ENCODE measurements around the gene COL16A1.

DNA sequence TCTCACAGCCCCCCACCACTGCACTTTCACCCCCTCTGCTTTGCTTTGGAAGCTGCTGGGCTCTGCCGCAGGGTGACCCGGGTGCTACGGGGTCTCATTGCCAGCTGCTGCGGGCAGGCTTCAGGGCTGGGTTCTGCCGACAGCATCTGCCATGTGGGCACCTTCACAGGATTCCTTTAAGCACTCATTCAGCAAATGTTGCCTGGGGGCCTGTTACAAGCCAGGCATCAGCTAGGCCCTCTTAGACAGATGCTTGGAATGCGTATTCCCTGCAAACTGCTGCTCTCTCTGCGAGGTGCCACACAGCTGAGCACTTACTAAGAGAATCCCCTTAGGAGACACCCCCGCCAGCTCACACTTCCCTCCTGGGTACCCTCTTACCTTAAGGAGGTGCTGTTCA is 29.2 kb downstream of the COL16A1 start:
- no peak for TF ChIP-seq CTCF (IDR thresholded peaks at IDR 0.05)
- no peak for TF ChIP-seq POLR2AphosphoS5 (IDR thresholded peaks at IDR 0.05; ENCODE audit: low read depth, low read length)
- TF ChIP-seq, protein P1, sequence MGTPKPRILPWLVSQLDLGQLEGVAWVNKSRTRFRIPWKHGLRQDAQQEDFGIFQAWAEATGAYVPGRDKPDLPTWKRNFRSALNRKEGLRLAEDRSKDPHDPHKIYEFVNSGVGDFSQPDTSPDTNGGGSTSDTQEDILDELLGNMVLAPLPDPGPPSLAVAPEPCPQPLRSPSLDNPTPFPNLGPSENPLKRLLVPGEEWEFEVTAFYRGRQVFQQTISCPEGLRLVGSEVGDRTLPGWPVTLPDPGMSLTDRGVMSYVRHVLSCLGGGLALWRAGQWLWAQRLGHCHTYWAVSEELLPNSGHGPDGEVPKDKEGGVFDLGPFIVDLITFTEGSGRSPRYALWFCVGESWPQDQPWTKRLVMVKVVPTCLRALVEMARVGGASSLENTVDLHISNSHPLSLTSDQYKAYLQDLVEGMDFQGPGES (IDR thresholded peaks at IDR 0.05; ENCODE audit: low read depth, low read length) = no peak
- TF ChIP-seq, protein P2, sequence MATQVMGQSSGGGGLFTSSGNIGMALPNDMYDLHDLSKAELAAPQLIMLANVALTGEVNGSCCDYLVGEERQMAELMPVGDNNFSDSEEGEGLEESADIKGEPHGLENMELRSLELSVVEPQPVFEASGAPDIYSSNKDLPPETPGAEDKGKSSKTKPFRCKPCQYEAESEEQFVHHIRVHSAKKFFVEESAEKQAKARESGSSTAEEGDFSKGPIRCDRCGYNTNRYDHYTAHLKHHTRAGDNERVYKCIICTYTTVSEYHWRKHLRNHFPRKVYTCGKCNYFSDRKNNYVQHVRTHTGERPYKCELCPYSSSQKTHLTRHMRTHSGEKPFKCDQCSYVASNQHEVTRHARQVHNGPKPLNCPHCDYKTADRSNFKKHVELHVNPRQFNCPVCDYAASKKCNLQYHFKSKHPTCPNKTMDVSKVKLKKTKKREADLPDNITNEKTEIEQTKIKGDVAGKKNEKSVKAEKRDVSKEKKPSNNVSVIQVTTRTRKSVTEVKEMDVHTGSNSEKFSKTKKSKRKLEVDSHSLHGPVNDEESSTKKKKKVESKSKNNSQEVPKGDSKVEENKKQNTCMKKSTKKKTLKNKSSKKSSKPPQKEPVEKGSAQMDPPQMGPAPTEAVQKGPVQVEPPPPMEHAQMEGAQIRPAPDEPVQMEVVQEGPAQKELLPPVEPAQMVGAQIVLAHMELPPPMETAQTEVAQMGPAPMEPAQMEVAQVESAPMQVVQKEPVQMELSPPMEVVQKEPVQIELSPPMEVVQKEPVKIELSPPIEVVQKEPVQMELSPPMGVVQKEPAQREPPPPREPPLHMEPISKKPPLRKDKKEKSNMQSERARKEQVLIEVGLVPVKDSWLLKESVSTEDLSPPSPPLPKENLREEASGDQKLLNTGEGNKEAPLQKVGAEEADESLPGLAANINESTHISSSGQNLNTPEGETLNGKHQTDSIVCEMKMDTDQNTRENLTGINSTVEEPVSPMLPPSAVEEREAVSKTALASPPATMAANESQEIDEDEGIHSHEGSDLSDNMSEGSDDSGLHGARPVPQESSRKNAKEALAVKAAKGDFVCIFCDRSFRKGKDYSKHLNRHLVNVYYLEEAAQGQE (IDR thresholded peaks at IDR 0.05; ENCODE audit: low read depth, low read length) = no peak

All from SK-N-SH (cell line).